Renal cortical epithelial cell (primary cell): ENCODE measurements around the gene SCUBE1. TPM values are rescaled to one million over a fixed set of nuclear protein-coding genes. Genes with fewer than 3 reads are reported as not detected.
A peak's percentile ranks its signal among the peaks of the same experiment; 100 is the strongest.

Experiments
- DNase-seq: peaks from one replicate; pipeline ENCODE4 v3.0.0-alpha.2; 2011; ENCODE audit warnings: low read depth
- total RNA-seq: library from RNA; depleted of rRNA; stranded (reverse); fragments of >200 nt; gene quantifications from 2 replicates; pipeline ENCODE4 v1.2.3, GENCODE V29; 2014

The SCUBE1 gene
- total RNA-seq, 1 donor from 2014 or later: 0.10 TPM

DNA sequence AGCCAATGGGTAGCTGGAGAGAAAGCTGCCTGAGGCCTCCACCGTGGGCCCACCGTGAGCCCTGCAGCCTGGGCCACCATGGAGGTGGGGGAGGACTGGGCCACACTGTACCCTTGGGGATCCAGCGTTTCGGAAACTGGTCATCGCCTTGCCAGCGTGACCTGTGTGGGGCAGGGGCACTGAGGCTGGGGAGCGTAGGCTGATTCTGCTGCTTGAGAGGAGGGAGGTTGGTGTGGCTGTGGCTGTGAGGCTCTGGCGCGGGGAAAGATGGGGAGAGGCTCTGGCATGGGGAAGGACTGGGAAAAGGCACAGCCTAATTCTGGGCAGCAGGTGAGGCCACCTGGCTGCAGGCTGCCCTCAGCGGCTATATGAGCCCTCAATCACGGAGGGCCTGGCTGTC, 143.6 kb downstream of the SCUBE1 start:
- no peak for DNase-seq

DNA sequence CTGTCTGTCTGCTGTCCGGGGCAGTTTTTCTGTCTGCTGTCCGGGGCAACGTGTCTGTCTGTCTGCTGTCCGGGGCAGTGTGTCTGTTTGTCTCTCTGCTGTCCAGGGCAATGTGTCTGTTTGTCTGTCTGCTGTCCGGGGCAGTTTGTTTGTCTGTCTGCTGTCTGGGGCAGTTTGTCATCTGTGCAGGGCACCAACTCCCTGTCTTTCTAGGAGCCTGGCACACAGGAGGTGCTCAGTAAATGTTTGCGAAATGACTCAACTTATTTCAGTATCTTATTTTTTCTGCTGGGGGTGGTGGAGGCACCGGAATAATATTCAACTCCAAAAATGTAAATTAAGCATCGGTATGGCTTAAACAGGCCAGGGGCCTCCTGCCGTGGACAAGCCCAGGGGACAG, 144.2 kb downstream of the SCUBE1 start:
- no peak for DNase-seq

DNA sequence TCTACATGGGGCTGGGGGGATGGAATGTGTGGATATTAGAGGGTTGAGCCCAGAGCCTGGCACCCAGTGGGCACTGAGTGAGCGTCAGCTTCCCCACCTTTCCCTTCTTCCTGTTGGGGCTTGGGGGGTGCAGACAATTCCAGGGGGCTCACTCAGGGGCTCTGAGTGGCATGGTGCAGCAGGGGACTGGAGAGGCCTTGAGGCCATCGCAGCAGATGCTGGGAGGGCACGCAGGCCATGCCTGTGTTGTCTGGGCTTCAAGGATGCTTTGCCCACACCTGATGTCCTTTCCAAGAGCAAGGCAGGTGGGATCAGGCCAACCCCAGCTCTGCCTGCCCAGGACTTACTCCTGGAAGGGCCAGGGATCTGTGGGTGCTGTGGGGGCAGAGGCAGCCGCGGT, 145.0 kb downstream of the SCUBE1 start:
- no peak for DNase-seq

DNA sequence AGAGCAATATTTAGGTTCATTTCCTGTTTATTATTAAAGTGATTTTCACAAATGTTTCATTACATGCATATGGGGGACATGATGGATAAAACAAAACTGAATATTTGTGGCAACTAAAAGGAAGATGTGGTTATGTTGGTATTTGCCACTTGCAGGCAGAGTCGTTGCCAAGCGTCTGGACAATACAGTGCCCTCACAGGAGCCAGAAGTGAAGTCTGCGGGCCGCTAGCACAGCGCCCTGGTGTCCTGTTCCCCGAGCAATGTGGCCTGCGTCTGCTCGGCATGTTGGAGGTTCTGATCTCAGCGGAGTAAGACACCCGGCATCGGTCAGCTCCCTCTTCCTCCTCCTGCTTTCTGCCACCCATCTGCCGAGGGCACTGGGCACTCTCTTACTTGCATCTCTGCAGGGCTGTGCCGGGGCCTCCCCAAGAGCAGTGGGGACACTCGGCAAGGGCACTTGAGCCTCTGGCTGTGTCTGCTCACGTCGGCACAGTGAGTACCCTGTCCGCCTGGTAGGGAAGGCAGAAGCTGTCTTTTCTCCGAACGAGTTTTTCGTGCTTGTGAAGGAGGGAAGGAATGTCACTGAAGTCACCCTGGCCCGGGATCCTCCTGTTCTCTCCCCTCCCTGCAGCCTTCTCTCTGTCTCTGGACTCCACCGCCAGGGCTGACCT, 145.8 kb downstream of the SCUBE1 start:
- DNase-seq: peak; percentile 4

DNA sequence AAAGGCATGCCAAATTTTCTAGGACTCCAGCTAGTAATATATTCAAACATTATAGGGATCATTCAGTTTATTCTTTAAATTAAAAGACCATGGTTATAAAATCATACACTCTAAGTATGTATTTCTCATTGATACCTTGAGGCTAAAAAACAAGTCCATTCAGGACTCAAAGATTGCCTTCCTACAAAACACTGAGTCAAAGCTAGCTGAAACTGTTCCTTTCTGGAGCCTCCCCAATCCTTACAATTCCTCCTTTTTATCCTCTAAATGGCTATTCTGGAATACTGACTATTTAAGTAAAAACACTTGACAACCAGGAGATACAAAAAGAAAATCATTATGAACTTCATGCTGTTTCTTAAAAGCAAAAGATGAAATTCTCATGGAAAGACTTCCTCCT, 151.3 kb downstream of the SCUBE1 start:
- no peak for DNase-seq

DNA sequence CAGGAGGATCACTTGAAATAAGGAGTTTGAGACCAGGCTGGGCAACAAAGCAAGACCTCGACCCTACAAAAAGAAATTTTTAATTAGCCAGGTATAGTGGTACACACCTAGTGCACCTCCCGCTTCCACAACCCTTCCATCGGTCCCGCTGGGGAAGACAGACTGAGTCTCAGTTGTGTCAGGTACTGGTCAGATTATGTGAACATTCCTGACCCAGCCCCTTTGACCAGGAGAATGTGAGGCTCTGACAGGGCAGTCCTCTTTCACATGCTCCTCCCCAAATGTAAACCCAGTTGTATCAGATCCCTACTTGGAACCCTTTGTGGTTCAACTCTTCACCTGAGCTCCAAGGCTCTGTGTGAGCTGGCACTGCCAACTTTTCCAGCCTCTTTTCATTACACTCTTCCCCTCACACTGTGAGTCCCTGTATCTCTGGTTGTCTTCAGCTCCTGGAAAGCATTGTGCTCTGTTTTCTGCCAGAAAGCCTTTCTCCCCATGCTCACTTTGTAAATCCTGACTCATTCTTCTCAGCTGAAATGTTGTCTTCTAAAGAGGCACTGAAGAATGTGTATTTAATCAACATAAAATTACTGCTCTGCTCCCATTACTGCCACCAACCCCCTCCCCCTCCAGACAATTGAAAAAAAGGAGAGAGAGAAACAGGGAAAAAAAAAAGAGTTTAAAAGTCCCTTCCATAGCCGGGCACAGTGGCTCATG, 154.2 kb downstream of the SCUBE1 start:
- no peak for DNase-seq

DNA sequence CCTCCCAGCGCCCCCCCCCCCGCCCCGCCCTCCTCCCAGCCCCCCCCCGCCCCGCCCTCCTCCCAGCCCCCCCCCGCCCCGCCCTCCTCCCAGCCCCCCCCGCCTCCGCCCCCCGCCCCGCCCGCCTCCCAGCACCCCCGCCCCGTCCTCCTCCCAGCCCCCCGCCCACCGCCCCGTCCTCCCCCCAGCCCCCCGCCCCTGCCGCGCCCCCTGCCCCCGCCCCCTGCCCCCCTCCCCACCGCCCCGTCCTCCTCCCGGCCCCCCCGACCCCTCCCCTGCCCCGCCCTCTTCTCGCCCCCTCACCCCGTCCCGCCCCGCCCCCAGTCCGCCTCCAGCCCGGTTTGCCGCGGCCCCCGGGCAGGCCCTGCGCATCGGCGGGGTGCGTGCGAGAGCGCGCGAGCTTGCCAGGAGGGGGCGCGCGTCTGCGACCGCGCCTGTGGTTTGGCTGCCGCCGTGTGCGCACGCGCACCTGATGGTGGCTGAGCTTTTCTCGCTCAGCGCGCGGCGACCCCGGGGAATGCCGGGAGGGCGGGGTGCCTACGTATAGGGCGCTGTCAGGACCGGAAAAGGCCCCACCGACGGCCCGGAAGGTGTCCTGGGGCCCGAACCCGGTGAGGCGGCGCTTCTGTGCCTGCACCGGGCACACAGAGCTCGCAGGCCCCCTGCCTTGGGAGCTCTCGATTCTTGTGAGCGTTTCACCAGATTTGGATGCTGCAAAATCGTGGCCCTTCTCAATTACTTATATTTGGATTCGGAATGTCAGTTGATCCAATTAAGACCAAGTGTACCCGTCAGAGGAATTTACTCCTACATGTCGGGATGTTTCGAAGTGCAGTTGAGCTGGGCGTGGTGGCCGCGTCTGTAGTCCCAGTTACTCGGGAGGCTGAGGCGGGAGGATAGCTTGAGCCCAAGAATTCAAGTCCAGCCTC, 155.7 kb downstream of the SCUBE1 start:
- peak; percentile 83 for DNase-seq

DNA sequence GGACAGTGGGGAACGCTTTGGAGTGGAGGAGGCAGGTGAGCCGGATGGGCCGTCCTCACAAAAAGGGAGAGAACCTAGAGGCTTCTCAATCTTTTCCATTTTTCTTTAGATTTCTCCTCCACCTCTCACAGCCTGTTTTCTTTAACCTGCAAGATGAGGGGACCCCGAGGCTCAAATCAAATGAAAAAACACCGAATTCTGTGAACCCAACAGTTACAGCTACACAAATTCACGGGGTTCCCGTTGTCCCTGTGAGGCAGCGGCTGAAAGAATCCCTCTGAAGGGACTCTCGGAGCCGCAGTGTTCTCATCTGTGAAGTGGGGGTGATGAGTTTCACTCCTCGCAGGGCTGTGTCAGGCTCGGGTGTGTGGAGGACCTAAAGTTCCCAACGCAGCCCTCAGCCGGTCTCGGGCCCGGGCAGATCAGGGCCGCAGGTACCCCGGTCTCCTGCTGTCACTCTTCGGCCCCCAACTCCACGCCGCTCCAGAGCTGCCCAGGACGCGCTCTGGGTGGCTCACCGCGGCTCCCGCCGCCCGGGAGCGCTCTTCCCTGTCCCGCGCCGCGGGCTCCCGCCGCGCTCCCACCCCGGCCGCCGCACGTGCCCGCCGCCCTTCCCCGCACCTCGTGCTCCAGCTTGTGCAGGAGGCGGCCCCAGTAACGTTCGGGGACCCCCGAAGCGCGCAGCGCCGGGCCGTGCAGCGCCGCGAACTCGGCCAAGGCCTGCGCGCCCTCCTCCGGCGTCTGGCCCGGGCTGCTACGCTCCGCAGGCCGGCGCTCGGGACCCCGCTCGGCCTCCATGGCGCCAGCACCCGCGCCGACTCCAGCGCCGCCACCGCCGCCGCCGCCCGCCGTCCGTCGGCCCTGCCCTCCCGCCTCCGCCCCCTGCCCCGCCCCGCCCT, 156.7 kb downstream of the SCUBE1 start, which contains the start of gene TTLL12:
Gene TTLL12, minus strand, starts transcription at position 863 of the 899 bp plus-strand sequence. Its CDS starts 65 bp downstream, at position 798.
- no peak for DNase-seq

DNA sequence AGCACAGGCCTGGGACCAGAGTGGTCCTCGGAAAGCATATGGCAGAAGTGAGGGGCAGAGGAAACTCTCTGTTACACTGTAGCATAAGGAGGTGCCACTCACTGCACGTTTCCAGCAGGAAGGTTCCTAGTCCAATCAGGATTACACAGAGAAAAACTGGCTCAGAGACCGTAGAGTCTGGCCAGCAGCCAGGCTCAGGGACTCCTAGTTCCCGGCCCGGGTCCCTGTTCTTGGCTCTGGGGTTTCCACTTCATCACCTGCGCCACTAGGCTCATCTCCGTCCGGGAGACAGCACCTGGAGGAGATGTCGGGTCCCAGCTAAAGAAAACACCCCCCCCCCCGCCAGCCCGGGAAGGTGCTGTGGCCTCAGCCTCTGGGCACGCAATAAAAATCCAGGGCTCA, 157.3 kb downstream of the SCUBE1 start:
- peak; percentile 21 for DNase-seq

DNA sequence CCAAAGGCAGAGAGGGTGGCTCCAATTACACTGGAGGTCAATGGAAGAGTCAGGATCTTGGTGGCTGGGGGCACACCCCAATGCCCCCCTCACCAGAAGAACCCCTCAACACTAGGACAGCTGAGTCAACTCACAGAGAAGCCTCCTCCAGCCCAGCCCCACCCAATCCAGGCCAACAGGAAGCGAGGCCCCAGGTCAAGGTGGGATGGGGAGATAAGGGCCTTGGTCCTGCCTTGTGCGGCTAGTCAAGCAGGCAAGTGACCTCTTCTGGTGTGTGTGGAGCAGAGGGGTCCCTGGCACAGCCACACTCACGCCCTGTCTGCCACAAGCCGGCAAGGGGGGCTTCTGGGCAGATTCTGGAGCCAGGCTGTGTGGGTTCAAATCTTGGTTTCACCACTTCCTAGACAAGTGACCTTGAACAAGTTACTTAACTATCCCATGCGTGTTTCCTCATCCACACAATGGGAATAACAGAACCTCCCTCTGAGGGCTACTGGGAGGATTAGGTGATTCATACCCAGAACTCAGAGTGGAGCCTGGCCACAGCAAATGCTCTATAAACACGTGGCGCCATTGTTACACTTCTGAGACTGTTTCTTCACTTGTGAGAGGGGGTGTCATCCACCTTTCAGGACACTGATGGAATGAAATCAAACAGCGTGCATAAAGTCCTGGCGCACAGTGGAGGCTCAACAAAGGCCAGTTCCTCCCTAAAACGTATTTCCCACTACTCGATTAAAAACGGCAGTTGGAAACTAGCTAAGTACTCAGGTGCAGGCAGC, 159.5 kb downstream of the SCUBE1 start:
- peak; percentile 48 for DNase-seq

DNA sequence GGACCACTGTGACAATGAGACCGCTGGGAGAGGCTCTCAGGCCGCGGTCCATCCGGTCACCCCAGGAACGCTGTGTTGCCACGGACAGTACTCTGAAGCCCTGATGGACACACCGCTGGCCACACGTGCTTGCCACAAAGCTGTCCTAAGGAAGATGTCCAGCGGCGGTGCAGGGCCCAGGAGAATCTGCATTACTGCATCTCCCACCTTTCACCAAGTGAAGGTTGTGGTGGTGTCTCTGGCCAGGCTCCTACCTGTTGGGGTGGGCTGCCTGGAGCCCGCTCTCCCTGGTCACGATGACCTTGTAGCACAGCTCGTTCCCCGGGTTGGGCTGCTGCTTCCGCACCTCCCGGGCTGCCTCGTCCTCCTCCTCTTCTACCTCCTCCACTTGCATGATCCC, 160.4 kb downstream of the SCUBE1 start:
- no peak for DNase-seq

DNA sequence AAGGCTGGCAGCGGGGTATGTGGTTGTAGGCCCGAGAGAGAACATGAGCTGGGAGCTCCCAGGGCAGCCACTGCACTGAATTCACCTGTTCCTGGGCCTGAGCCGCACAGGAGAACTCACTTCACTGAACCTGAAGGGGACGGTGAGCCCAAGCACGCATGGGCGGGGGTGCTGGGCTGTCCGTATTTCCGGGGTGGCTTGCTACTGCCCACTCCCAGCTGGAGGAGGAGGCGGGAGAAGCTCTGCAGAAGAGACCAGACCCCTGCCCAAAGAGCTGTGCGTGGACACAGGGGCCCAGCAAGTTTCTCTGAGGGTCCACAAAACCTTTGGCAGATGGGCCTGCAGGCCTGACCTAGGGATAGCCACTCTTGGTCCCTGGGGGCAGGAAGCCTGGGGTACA, 161.1 kb downstream of the SCUBE1 start:
- DNase-seq: no peak

DNA sequence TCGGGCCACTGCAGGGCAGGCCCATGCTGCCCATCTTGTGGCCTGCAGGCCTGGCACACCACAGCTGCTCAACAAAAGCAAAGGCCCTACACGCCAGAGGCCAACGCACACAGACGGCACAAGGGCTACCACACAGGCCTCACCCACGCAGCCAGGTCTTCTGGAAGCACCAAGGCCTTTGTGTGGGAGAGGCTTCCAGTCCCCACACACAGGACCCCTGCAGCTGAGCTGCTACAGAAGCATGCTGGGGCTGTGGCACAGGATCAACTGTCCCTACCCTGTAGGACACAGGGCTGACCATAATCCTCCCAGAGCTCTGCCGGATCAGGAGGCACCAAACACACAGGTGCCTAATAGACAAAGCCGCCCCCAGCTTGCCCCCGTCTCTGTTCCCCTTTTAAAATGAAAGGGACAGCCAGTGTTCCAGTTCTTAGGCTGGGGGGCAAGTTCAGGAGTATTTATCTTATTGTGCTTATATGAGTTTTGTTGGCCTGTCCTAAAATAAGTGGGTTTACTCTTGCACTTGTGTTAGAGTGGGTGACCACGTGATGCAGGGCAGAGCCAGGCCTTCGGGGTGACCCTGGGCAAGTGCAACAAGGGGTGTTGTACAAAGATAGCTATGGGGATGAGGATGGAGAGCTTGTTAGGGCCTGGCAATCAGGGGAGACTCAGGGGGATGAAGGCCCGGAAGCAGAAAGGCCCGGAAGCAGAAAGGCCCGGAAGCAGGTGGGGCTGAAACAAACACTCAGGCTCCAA, 161.7 kb downstream of the SCUBE1 start:
- DNase-seq: no peak

DNA sequence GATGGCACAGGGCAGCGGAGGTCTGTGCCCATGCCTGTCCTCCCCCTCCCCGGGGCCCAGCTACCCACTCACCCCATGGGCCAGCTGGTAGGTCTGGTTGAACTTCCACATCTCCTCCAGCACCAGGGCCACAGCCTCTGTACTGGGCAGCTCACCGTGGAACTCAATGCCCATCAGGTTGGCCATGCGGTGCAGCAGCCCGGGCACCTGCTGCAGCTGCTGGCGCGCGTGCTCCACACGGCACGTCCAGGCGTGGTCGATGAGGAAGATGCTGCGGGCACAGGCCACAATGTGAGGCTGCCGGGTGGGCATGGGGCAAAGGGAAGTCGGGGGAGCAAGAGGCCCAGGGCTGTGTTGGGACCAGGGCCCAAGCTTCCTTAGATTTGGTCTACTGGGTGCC, 162.5 kb downstream of the SCUBE1 start:
- no peak for DNase-seq

DNA sequence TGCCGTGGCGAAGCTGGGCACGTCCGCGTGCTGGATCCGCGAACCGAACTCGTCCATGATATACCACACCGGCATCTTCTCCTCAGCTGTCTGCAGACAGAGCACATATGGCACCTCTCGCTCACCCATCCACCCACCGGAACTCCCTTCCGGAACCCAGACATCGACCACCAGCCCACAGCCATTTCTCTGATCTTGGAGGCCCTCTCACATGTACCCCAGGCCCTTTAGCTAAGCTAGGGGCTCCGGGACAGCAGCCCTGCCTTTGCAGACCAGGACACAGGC, 163.3 kb downstream of the SCUBE1 start:
- no peak for DNase-seq

DNA sequence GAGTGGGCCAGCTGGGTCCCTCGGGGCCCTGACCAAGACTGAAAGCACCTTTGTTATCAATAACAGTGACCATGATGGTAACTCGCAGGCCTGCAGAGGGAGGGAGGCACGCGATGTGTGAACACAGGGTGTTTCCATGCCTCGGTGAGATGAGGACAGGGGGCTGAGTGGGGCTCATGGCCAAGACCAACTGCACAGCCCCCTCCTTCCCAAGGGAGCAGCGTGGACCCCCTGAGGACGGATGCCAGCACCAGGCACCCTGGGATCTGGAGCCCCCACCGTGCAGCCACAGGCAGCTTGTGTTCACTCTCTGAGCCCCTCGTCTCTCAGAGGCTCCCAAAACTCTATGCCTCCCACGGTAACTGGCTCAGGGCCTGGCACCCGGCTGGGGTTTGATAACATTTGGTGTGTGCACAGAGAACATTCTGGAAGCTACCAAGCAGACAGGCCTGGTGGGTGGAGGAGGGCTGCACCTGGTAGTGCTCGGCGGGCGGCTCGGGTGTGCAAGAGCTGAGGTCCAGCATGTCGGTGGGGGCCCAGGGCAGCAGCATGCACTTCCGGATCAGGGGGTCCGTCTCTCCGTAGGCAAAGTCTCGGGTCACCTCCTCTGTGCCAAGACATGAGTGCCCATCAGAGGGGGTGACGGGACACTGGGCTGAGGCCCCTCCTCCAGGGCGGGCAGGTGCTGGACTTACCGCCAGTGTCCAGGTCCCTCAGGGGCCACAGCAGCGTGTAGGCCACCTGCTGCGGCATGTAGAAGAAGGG, 163.8 kb downstream of the SCUBE1 start:
- DNase-seq: no peak

DNA sequence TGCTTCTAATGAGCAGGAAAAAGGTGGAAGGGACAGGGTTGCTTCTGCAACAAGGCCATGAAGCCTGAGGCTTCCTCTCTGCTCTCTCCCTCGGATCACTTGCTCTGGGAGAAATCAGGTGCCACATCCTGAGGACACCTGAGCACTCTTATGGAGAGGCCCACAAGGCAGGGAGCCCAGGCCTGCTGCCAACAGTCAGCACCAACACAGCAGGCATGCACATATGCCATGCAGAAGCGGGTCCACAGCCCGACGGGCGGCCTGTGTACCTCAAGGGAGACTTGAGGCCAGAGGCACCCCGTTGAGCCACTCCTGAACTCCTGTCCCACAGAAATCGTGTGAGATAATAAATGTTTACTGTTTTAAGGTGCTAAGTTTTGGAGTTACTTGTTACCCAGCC, 165.7 kb downstream of the SCUBE1 start:
- no peak for DNase-seq

DNA sequence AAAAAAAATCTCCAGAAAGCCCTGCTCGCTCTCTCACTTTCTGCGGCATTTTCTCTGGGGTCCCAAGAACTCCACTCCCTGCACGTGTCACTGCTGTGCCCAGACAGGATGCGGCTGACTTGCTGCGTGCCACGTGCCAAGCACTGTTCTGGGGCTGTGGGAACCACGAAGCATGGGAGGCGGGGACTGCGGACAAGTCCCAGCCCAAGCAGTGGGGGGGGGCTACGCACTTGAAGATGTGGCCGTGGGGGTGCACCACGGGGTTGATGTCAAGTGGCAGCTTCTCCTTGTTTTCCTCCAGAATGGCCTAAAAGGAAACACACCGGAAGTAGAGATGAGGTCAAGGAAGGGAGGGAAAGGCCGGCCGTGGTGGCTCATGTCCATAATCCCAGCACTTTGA, 167.1 kb downstream of the SCUBE1 start:
- no peak for DNase-seq

DNA sequence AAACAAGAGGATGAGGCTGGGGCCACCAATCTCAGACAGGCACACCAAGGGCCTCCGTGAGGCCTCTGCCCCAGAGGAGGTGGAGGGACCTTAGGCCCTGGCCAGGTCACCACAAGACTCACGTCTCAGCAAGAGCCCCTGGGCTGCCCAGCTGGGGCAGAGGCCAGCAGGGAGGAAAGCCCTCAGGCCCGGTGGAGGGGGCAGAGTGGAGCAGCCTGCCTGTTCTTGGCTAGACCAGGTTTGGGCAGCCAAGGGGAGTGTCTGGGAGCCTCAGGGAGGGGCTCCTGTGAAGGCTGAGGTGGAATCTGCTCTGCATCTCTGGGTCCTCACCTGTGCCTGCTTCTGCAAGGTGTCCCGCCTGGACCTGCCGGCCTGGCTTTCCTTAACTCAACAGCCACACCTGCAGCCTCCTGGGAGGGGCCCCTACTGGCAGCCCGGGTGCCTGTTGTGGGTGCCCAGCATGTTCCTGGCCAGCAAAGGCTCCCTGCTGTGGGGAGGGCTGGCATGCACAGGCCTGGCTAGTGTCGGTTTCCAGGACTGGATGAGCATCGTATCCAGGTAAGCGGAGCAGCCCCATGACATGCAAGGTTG, 168.1 kb downstream of the SCUBE1 start:
- no peak for DNase-seq
